DOHH2 (cell line): ENCODE data around the gene ZNF789.
A peak's percentile ranks its signal among the peaks of the same experiment; 100 is the strongest.

ENCODE experiments used
- H3F3A ChIP-seq: fragments of 200-600 bp; sonication (generic), shearing (Covaris generic); 2 replicates; pipeline ENCODE4 v1.6.0; 2016; ENCODE audit warnings: antibody characterized with exemption, mild to moderate bottlenecking; ENCODE audit not compliant: control insufficient read depth, insufficient read depth
- H3K27ac ChIP-seq: fragments of 200-600 bp; sonication (generic); 2 replicates; pipeline ENCODE4 v1.5.1; 2014; ENCODE audit warnings: low read depth, mild to moderate bottlenecking, low read length, moderate library complexity
- H3K27me3 ChIP-seq: fragments of 200-600 bp; sonication (generic); 2 replicates; pipeline ENCODE4 v1.6.1; 2014; ENCODE audit warnings: mild to moderate bottlenecking, low read length, mixed read lengths; ENCODE audit not compliant: control insufficient read depth
- H3K36me3 ChIP-seq: fragments of 200-600 bp; sonication (generic); 2 replicates; pipeline ENCODE4 v1.6.1; 2014; ENCODE audit warnings: mild to moderate bottlenecking, low read length, moderate library complexity, mixed read lengths; ENCODE audit not compliant: control insufficient read depth
- H3K4me1 ChIP-seq: fragments of 200-600 bp; sonication (generic); 2 replicates; pipeline ENCODE4 v1.6.1; 2014; ENCODE audit warnings: mild to moderate bottlenecking, low read length, mixed read lengths; ENCODE audit not compliant: control insufficient read depth
- H3K4me2 ChIP-seq: fragments of 200-600 bp; sonication (generic); 2 replicates; pipeline ENCODE4 v1.6.0; 2014; ENCODE audit warnings: mild to moderate bottlenecking, low read length, moderate library complexity
- H3K4me3 ChIP-seq: fragments of 200-600 bp; sonication (generic); 2 replicates; pipeline ENCODE4 v1.5.1; 2014; ENCODE audit warnings: mild to moderate bottlenecking, low read length, mixed read lengths
- H3K79me2 ChIP-seq: fragments of 200-600 bp; sonication (generic); 2 replicates; pipeline ENCODE4 v1.6.1; 2014; ENCODE audit warnings: mild to moderate bottlenecking, low read length, mixed read lengths; ENCODE audit not compliant: control insufficient read depth
- H3K9me2 ChIP-seq: fragments of 200-600 bp; sonication (generic); replicated peaks from 2 replicates; pipeline ENCODE4 v1.6.1; 2014; ENCODE audit warnings: mild to moderate bottlenecking, low read length, mixed read lengths; ENCODE audit not compliant: control insufficient read depth
- H3K9me3 ChIP-seq: fragments of 200-600 bp; sonication (generic); 2 replicates; pipeline ENCODE4 v1.6.1; 2014; ENCODE audit warnings: antibody characterized with exemption, low read length, mixed read lengths; ENCODE audit not compliant: control insufficient read depth, insufficient read depth
- H4K20me1 ChIP-seq: fragments of 200-600 bp; sonication (generic); 2 replicates; pipeline ENCODE4 v1.6.0; 2014; ENCODE audit warnings: low read depth, mild to moderate bottlenecking, antibody characterized with exemption, low read length, moderate library complexity; ENCODE audit not compliant: control insufficient read depth, insufficient read depth
- CTCF ChIP-seq: fragments of 200-600 bp; sonication (generic); IDR thresholded peaks from one replicate; pipeline ENCODE4 v1.5.1; 2014; ENCODE audit warnings: antibody characterized with exemption, mild to moderate bottlenecking, low read depth, low read length; ENCODE audit not compliant: poor library complexity, severe bottlenecking
- EZH2phosphoT487 ChIP-seq: fragments of 200-600 bp; sonication (generic); IDR thresholded peaks from 2 replicates; pipeline ENCODE4 v1.6.1; 2017; ENCODE audit warnings: borderline replicate concordance, mild to moderate bottlenecking, antibody characterized with exemption, low read length, moderate library complexity, mixed read lengths

ZNF789 gene

GRCh38 chr7:99504603-99505323 is 32.1 kb downstream of the ZNF789 start, which contains the start of gene ZKSCAN5:
Gene ZKSCAN5 (plus strand): TSS chr7:99504662. CDS start chr7:99506045, 1,383 bp downstream.
- H3K79me2 ChIP-seq, result peaks cover 55% of the 10 kb centered on the region
- H3K4me3 ChIP-seq, result peak within 1 kb of the TSS; percentile 95
- peaks cover 20% of the 10 kb centered on the region for H3K36me3 ChIP-seq
- H3K9me3 ChIP-seq, result peaks cover 6% of the 10 kb centered on the region; the same call in 1 of the 2 replicates
- H3F3A ChIP-seq, result peaks cover 9% of the 10 kb centered on the region
- no peaks in the 10 kb centered on the region for H4K20me1 ChIP-seq
- H3K27ac ChIP-seq, result peak within 1 kb of the TSS; percentile 80
- TF ChIP-seq CTCF (peak; percentile 20), EZH2phosphoT487 (no peak)
- no peaks in the 10 kb centered on the region for H3K9me2 ChIP-seq
- no peaks in the 10 kb centered on the region for H3K27me3 ChIP-seq
- peaks cover 27% of the 10 kb centered on the region for H3K4me1 ChIP-seq
- H3K4me2 ChIP-seq, result peak within 1 kb of the TSS; percentile 88

GRCh38 chr7:99505324-99505662 is 32.6 kb downstream of the ZNF789 start:
- peak overlapping the region; percentile 88 for H3K4me2 ChIP-seq
- H3K79me2 ChIP-seq, result peaks cover 53% of the 10 kb centered on the region
- TF ChIP-seq CTCF, result no peak
- no peak for TF ChIP-seq EZH2phosphoT487
- peak overlapping the region; percentile 80 for H3K27ac ChIP-seq
- H3K36me3 ChIP-seq, result peaks cover 18% of the 10 kb centered on the region
- peak overlapping the region; percentile 95 for H3K4me3 ChIP-seq
- no peaks in the 10 kb centered on the region for H3K9me2 ChIP-seq
- no peaks in the 10 kb centered on the region for H4K20me1 ChIP-seq
- peaks cover 7% of the 10 kb centered on the region for H3F3A ChIP-seq
- H3K27me3 ChIP-seq, result no peaks in the 10 kb centered on the region
- H3K4me1 ChIP-seq, result peaks cover 27% of the 10 kb centered on the region
- H3K9me3 ChIP-seq, result peaks cover 6% of the 10 kb centered on the region; the same call in 1 of the 2 replicates

GRCh38 chr7:99514050-99514449 is 41.4 kb downstream of the ZNF789 start:
- no peaks in the 10 kb centered on the region for H4K20me1 ChIP-seq
- no peaks in the 10 kb centered on the region for H3K9me2 ChIP-seq
- no peaks in the 10 kb centered on the region for H3K9me3 ChIP-seq
- peaks cover 43% of the 10 kb centered on the region for H3K36me3 ChIP-seq
- H3K27me3 ChIP-seq, result no peaks in the 10 kb centered on the region
- no peaks in the 10 kb centered on the region for H3K4me1 ChIP-seq
- no peak overlapping the region for H3K4me2 ChIP-seq
- H3K79me2 ChIP-seq, result peaks cover 20% of the 10 kb centered on the region
- no peak overlapping the region for H3K27ac ChIP-seq
- TF ChIP-seq CTCF (no peak), EZH2phosphoT487 (no peak)
- H3F3A ChIP-seq, result no peaks in the 10 kb centered on the region
- no peak overlapping the region for H3K4me3 ChIP-seq
